ENCODE measurements around the gene CD82. TPM values are rescaled to one million over a fixed set of nuclear protein-coding genes. Genes with fewer than 3 reads are reported as not detected.

The CD82 gene
- total and polyA plus RNA-seq, 9 donors, result 6.9 to 74.9 (median 29.5) TPM

- 77 to 92% (median 88%) methylated on average over 5 of the region's 5 CpGs for WGBS, 3 donors
- DNase-seq, result no peak
- Histone ChIP-seq H3K36me3 (no peaks in the 10 kb centered on the region), H3K4me1 (ENCODE audit: insufficient read depth) (peaks cover 1% of the 10 kb centered on the region), H3K4me3 (no peak overlapping the region), H3K27me3 (no peaks in the 10 kb centered on the region), H3K9me3 (no peaks in the 10 kb centered on the region), H3K27ac (no peak overlapping the region)
- no peak for TF ChIP-seq POLR2A (IDR thresholded peaks at IDR 0.05)
- intact Hi-C loops (cut with DNase I), result no loop called here
These were observed 10.5 kb downstream of the CD82 start for GRCh38 chr11:44575962-44576361.

DNA sequence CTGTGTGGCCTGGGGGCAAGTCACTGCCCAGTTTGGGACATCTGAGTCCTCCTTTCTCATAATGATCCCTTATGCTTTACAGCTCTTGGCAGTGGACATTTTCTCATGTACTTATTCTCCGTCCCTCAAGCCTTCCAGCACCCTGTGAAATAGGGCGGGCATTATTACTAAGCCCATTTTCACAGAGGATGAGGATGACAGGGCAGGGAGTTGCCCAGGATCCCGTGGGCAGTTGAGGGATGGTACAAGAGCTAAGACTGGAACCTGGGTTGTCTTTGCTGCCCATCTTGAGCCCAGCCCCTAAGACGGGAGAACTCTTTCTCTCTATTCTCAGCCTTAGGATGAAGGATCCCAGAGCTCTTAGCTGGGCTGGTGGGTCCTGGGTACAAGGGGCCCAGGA, 11.2 kb downstream of the CD82 start:
- Histone ChIP-seq H3K36me3 (no peaks in the 10 kb centered on the region), H3K9me3 (no peaks in the 10 kb centered on the region), H3K4me3 (no peak overlapping the region), H3K4me1 (ENCODE audit: insufficient read depth) (peaks cover 1% of the 10 kb centered on the region), H3K27me3 (no peaks in the 10 kb centered on the region), H3K27ac (no peak overlapping the region)
- 88 to 90% (median 90%) methylated on average over 4 of the region's 4 CpGs for WGBS, 3 donors
- DNase-seq, result no peak
- TF ChIP-seq POLR2A (IDR thresholded peaks at IDR 0.05) (no peak), EP300 (IDR thresholded peaks at IDR 0.05) (no peak)
- TF ChIP-seq, protein P1, sequence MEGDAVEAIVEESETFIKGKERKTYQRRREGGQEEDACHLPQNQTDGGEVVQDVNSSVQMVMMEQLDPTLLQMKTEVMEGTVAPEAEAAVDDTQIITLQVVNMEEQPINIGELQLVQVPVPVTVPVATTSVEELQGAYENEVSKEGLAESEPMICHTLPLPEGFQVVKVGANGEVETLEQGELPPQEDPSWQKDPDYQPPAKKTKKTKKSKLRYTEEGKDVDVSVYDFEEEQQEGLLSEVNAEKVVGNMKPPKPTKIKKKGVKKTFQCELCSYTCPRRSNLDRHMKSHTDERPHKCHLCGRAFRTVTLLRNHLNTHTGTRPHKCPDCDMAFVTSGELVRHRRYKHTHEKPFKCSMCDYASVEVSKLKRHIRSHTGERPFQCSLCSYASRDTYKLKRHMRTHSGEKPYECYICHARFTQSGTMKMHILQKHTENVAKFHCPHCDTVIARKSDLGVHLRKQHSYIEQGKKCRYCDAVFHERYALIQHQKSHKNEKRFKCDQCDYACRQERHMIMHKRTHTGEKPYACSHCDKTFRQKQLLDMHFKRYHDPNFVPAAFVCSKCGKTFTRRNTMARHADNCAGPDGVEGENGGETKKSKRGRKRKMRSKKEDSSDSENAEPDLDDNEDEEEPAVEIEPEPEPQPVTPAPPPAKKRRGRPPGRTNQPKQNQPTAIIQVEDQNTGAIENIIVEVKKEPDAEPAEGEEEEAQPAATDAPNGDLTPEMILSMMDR (IDR thresholded peaks at IDR 0.05), result no peak
- intact Hi-C loops (cut with DNase I), result no loop called here

- intact Hi-C loops (cut with DNase I), result no loop called here
- no peak overlapping the region for H3K4me3 ChIP-seq
- 85 to 87% (median 85%) methylated on average over 7 of the region's 7 CpGs for WGBS, 3 donors
These were observed 11.9 kb downstream of the CD82 start for GRCh38 chr11:44577231-44577830.

GRCh38 chr11:44578279-44578678, 12.8 kb downstream of the CD82 start:
- intact Hi-C loops (cut with DNase I), result no loop called here
- 67 to 75% (median 71%) methylated on average over 5 of the region's 5 CpGs for WGBS, 3 donors
- no peak for DNase-seq
- Histone ChIP-seq H3K4me3 (no peak overlapping the region), H3K36me3 (no peaks in the 10 kb centered on the region), H3K27me3 (no peaks in the 10 kb centered on the region), H3K4me1 (ENCODE audit: insufficient read depth) (peaks cover 1% of the 10 kb centered on the region), H3K9me3 (no peaks in the 10 kb centered on the region), H3K27ac (no peak overlapping the region)
- TF ChIP-seq EP300 (IDR thresholded peaks at IDR 0.05) (no peak), POLR2A (IDR thresholded peaks at IDR 0.05) (no peak)
- TF ChIP-seq, protein P1 (IDR thresholded peaks at IDR 0.05), result no peak

More at GRCh38 chr11:44577231-44577830, 11.9 kb downstream of the CD82 start:
- DNase-seq, result no peak
- Histone ChIP-seq H3K4me1 (ENCODE audit: insufficient read depth) (peaks cover 1% of the 10 kb centered on the region), H3K9me3 (no peaks in the 10 kb centered on the region), H3K36me3 (no peaks in the 10 kb centered on the region), H3K27me3 (no peaks in the 10 kb centered on the region), H3K27ac (no peak overlapping the region)
- TF ChIP-seq POLR2A (IDR thresholded peaks at IDR 0.05), result no peak
- TF ChIP-seq, protein P1 (IDR thresholded peaks at IDR 0.05), result no peak
- TF ChIP-seq EP300 (IDR thresholded peaks at IDR 0.05), result no peak

DNA sequence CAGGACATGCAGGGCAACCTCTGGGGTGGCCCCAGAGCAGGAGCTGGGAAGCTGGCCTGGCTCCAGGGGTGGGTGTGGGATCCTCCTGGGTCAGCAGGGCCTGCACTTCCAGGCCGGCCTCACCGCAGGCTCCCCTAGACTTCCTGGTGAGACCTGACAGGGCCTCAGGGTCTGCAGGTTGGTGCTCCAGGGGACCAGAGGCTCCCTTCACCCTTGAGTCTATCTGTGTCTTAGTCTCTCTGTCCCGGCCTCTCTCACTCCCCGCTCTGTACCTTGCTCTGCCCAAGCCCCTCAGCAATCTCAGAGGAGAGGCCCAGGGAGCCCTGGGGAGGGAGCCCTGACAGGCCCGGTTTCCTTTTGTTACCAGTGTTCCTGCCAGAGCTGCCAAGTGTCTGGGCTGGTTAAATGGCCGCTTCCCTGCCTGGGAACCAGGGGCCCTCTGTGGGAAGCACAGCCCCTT, 13.9 kb downstream of the CD82 start:
- DNase-seq, result no peak
- Histone ChIP-seq H3K4me3 (no peak overlapping the region), H3K9me3 (no peaks in the 10 kb centered on the region), H3K36me3 (no peaks in the 10 kb centered on the region), H3K27ac (no peak overlapping the region), H3K4me1 (ENCODE audit: insufficient read depth) (peaks cover 1% of the 10 kb centered on the region), H3K27me3 (no peaks in the 10 kb centered on the region)
- 61 to 73% (median 69%) methylated on average over 4 to 6 of the region's 6 CpGs for WGBS, 3 donors
- TF ChIP-seq EP300 (IDR thresholded peaks at IDR 0.05) (no peak), POLR2A (IDR thresholded peaks at IDR 0.05) (no peak)
- TF ChIP-seq, protein P1 (IDR thresholded peaks at IDR 0.05), result no peak
- intact Hi-C loops (cut with DNase I), result no loop called here
